ENCODE measurements around the gene PACS2. TPM values are rescaled to one million over a fixed set of nuclear protein-coding genes. Genes with fewer than 3 reads are reported as not detected.
"Not testable (repeated sequence)": the region's sequence is repeated elsewhere in the genome, so short reads cannot be mapped to it uniquely, and the experiment has no call there.

Gene PACS2
- total and polyA plus RNA-seq, 2 experiments from 2014 or later = 41.1 to 54.5 TPM

DNA sequence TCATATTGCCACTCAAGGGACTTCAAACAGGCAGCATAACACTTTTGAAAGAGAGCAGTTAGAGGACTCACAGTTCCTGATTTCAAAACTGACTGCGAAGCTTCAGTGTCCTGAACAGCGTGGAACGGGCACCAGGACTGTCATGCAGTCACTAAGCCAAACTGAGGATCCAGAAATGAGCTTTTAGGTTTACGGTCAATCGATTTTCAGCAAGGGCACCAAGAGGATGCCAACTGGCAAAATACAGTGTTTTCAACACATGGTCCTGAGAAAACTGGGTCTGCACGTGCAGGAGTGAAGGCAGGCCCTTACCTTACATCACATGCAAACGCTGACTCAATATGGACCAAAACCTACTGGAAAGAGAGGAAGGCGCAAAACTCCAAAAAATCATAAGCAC is 29.4 kb upstream of the PACS2 start:
- Histone ChIP-seq H3K4me3 (no peak overlapping the region), H4K20me1 (ENCODE audit: insufficient read depth, poor library complexity, severe bottlenecking) (peaks cover 12% of the 10 kb centered on the region), H3K9me3 (ENCODE audit: low read depth) (no peaks in the 10 kb centered on the region), H3K79me2 (peaks cover 75% of the 10 kb centered on the region), H3K36me3 (replicated peaks; ENCODE audit: insufficient read depth, low read depth) (no peaks in the 10 kb centered on the region), H3K4me2 (no peak overlapping the region), H3K27ac (no peak overlapping the region), H3K27me3 (no peaks in the 10 kb centered on the region), H3K9me2 (replicated peaks; ENCODE audit: insufficient read depth) (no peaks in the 10 kb centered on the region), H2AFZ (no peak overlapping the region), H3K4me1 (ENCODE audit: insufficient read depth) (no peaks in the 10 kb centered on the region)
- DNase-seq (ENCODE audit: low spot score) = no peak
- TF ChIP-seq, protein P1, sequence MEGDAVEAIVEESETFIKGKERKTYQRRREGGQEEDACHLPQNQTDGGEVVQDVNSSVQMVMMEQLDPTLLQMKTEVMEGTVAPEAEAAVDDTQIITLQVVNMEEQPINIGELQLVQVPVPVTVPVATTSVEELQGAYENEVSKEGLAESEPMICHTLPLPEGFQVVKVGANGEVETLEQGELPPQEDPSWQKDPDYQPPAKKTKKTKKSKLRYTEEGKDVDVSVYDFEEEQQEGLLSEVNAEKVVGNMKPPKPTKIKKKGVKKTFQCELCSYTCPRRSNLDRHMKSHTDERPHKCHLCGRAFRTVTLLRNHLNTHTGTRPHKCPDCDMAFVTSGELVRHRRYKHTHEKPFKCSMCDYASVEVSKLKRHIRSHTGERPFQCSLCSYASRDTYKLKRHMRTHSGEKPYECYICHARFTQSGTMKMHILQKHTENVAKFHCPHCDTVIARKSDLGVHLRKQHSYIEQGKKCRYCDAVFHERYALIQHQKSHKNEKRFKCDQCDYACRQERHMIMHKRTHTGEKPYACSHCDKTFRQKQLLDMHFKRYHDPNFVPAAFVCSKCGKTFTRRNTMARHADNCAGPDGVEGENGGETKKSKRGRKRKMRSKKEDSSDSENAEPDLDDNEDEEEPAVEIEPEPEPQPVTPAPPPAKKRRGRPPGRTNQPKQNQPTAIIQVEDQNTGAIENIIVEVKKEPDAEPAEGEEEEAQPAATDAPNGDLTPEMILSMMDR (IDR thresholded peaks at IDR 0.05; ENCODE audit: poor library complexity) = no peak
- TF ChIP-seq EZH2phosphoT487 (IDR thresholded peaks at IDR 0.05; ENCODE audit: low read depth, severe bottlenecking, unreplicated experiment) = no peak
- TF ChIP-seq EZH2 (IDR thresholded peaks at IDR 0.05; ENCODE audit: borderline replicate concordance) = no peak
- WGBS (ENCODE audit: low lambda C conversion rate, missing lambda C conversion rate) = 92% methylated on average over 8 of the region's 8 CpGs

DNA sequence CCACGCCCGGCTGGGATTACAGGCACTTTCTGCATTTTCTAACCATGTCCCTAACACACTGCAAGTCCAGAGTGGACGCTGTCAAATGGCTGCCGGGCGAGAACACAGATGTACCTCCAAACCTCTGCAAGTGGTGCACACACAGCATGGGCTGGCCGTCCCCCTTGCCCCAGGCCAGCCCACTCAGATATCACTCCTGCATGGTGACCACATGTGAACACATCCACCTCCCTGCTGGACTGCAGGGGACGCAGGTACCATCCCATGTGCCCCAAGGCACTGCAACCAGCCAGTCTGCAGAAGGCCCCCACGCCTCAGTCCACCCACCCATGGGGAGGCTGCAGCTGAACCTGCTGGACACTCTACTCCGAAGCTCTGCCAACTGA is 27.8 kb upstream of the PACS2 start:
- Histone ChIP-seq H3K4me1 (ENCODE audit: insufficient read depth) (no peaks in the 10 kb centered on the region), H3K9me3 (ENCODE audit: low read depth) (no peaks in the 10 kb centered on the region), H3K9me2 (replicated peaks; ENCODE audit: insufficient read depth) (no peaks in the 10 kb centered on the region), H3K79me2 (peaks cover 81% of the 10 kb centered on the region), H3K4me3 (no peak overlapping the region), H3K4me2 (no peak overlapping the region), H4K20me1 (ENCODE audit: insufficient read depth, poor library complexity, severe bottlenecking) (peaks cover 21% of the 10 kb centered on the region), H3K36me3 (replicated peaks; ENCODE audit: insufficient read depth, low read depth) (no peaks in the 10 kb centered on the region), H3K27ac (no peak overlapping the region), H3K27me3 (no peaks in the 10 kb centered on the region), H2AFZ (no peak overlapping the region)
- WGBS (ENCODE audit: low lambda C conversion rate, missing lambda C conversion rate) = 97% methylated on average over 9 of the region's 9 CpGs
- TF ChIP-seq, protein P1 (IDR thresholded peaks at IDR 0.05; ENCODE audit: poor library complexity) = no peak
- TF ChIP-seq EZH2phosphoT487 (IDR thresholded peaks at IDR 0.05; ENCODE audit: low read depth, severe bottlenecking, unreplicated experiment) = no peak
- TF ChIP-seq EZH2 (IDR thresholded peaks at IDR 0.05; ENCODE audit: borderline replicate concordance) = no peak
- DNase-seq (ENCODE audit: low spot score) = no peak

DNA sequence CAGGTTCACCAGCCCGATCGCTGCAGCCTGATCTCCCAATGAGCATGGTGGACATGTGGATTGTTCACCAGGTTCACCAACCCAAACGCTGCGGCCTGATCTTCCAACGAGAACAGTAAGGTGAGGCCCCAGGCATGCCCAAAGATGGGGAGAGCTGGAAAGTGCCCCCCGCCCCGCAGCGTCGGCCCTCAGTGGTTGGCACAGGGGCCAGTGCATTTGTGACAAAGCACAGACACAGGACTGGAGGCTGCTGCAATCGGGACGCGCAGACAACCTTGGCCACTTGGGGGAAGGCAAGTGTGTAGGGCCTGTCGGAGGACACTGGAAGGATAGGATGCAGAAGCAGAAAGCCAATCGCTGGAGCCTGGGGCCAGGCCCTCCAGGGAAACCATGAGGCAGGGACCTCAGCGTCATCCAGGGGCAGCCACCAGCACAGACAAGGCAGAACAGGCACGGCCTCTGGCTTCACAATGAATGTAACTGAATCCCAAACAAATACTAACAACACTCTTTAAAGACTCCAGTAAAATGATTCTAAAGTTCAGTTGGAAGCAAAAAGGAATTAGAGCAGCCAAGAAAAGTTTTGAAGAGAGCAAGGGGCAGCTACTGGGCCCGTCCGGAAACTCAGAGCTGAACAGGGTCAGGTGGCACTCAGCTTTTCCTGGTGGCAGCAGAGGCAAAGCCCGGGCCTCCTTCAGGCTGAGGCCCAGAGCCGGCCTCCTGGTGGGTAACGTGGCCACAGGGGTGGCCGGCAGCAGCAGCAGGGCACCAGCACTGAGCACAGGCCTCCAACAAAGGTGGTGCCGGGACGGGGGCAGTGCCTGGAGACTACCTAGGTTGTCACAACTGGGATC is 27.1 kb upstream of the PACS2 start:
- TF ChIP-seq EZH2phosphoT487 (IDR thresholded peaks at IDR 0.05; ENCODE audit: low read depth, severe bottlenecking, unreplicated experiment) (no peak), EZH2 (IDR thresholded peaks at IDR 0.05; ENCODE audit: borderline replicate concordance) (no peak)
- TF ChIP-seq, protein P1 (IDR thresholded peaks at IDR 0.05; ENCODE audit: poor library complexity) = no peak
- H3K27ac ChIP-seq = no peak overlapping the region
- no peaks in the 10 kb centered on the region for H3K9me2 ChIP-seq (replicated peaks; ENCODE audit: insufficient read depth)
- no peak overlapping the region for H3K4me2 ChIP-seq
- peaks cover 83% of the 10 kb centered on the region for H3K79me2 ChIP-seq
- peaks cover 18% of the 10 kb centered on the region for H4K20me1 ChIP-seq (ENCODE audit: insufficient read depth, poor library complexity, severe bottlenecking)
- H2AFZ ChIP-seq = no peak overlapping the region
- H3K27me3 ChIP-seq = no peaks in the 10 kb centered on the region
- no peak overlapping the region for H3K4me3 ChIP-seq
- no peaks in the 10 kb centered on the region for H3K4me1 ChIP-seq (ENCODE audit: insufficient read depth)
- 88% methylated on average over 24 of the region's 24 CpGs for WGBS (ENCODE audit: low lambda C conversion rate, missing lambda C conversion rate)
- no peak for DNase-seq (ENCODE audit: low spot score)
- H3K36me3 ChIP-seq (replicated peaks; ENCODE audit: insufficient read depth, low read depth) = no peaks in the 10 kb centered on the region
- H3K9me3 ChIP-seq (ENCODE audit: low read depth) = no peaks in the 10 kb centered on the region

DNA sequence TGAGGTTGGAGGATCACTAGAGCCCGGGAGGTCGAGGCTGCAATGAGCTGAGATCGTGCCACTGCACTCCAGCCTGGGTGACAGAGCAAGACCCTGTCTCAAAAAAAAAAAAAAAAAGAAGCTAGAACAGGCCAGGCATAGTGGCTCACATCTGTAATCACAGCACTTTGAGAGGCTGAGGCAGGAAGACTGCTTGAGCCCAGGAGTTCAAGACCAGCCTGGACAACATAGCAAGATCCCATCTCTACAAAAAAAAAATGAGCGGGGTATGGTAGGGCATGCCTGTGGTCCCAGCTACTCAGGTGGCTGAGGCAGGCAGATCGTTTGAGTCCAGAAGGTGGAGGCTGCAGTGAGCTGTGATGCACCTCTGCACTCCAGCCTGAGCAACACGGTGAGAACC is 25.6 kb upstream of the PACS2 start:
- not testable (repeated sequence) for H3K9me3 ChIP-seq (ENCODE audit: low read depth); H3K27ac ChIP-seq; H3K4me1 ChIP-seq (ENCODE audit: insufficient read depth); H3K4me3 ChIP-seq; H2AFZ ChIP-seq; H3K9me2 ChIP-seq (replicated peaks; ENCODE audit: insufficient read depth); H3K36me3 ChIP-seq (replicated peaks; ENCODE audit: insufficient read depth, low read depth); DNase-seq (ENCODE audit: low spot score); H3K27me3 ChIP-seq; H3K4me2 ChIP-seq
- peaks cover 85% of the 10 kb centered on the region for H3K79me2 ChIP-seq
- WGBS (ENCODE audit: low lambda C conversion rate, missing lambda C conversion rate) = 95% methylated on average over 6 of the region's 6 CpGs
- H4K20me1 ChIP-seq (ENCODE audit: insufficient read depth, poor library complexity, severe bottlenecking) = peaks cover 23% of the 10 kb centered on the region
